ENCODE results near the gene CASQ2. TPM values are rescaled to one million over a fixed set of nuclear protein-coding genes. Genes with fewer than 3 reads are reported as not detected.

CASQ2 gene
- total RNA-seq, 4 donors from 2014 or later = 1.5 to 30.2 (median 7.8) TPM

DNA sequence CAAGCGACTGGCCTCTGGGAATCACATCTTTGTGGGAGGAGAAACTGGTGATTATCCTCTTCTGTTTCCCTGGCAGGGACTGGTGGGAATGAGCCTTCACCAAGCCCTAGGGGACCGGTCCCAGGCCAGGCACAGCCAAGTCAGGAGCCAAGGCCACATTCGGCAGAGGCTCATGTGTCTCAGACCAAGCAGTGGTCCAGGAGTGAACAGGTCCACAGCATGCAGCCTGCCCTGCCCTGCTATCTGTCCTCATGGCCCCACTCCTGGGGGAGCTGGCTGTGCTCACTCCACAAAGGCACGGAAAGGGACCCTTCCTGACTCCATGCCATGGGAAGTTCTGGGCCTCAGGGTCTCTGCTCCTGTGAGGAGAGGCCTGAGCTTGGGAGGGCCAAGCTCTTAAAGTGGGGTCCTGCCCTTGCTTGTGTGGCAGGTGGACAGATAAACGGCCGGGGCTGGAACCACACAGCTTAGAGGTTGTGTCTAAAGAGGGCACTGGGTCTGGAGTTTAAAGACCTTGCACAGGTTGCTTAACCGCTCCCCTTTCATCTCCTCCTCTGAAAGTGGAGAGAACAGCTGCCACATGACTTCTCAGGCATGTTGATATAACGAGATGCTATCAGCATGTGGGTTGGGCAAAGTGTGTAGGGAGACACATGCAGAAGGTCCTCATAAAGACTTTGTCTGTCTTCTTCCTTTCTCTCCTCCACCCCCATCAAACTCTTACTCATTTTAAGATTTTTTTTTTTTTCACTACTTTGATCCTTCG, 57.5 kb downstream of the CASQ2 start:
- Histone ChIP-seq H3K9me3 (no peaks in the 10 kb centered on the region), H3K27ac (no peak overlapping the region), H3K4me1 (no peaks in the 10 kb centered on the region), H3K36me3 (no peaks in the 10 kb centered on the region), H3K27me3 (no peaks in the 10 kb centered on the region), H3K4me3 (no peak overlapping the region)
- intact Hi-C loops (cut with DNase I; ENCODE audit: low total_unique reads) = loop anchor here (10.0 kb wide), 1 partner anchor 64 kb away; no protein-coding TSS in a partner anchor
- TF ChIP-seq POLR2A (IDR thresholded peaks at IDR 0.05) = no peak
- TF ChIP-seq, protein P1, sequence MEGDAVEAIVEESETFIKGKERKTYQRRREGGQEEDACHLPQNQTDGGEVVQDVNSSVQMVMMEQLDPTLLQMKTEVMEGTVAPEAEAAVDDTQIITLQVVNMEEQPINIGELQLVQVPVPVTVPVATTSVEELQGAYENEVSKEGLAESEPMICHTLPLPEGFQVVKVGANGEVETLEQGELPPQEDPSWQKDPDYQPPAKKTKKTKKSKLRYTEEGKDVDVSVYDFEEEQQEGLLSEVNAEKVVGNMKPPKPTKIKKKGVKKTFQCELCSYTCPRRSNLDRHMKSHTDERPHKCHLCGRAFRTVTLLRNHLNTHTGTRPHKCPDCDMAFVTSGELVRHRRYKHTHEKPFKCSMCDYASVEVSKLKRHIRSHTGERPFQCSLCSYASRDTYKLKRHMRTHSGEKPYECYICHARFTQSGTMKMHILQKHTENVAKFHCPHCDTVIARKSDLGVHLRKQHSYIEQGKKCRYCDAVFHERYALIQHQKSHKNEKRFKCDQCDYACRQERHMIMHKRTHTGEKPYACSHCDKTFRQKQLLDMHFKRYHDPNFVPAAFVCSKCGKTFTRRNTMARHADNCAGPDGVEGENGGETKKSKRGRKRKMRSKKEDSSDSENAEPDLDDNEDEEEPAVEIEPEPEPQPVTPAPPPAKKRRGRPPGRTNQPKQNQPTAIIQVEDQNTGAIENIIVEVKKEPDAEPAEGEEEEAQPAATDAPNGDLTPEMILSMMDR (IDR thresholded peaks at IDR 0.05) = no peak
- DNase-seq = no peak

GRCh38 chr1:115706587-115707425, 61.7 kb downstream of the CASQ2 start:
- no peak for DNase-seq
- Histone ChIP-seq H3K4me3 (no peak overlapping the region), H3K4me1 (no peaks in the 10 kb centered on the region), H3K36me3 (no peaks in the 10 kb centered on the region), H3K27me3 (no peaks in the 10 kb centered on the region), H3K27ac (no peak overlapping the region), H3K9me3 (no peaks in the 10 kb centered on the region)
- intact Hi-C loops (cut with DNase I; ENCODE audit: low total_unique reads) = no loop called here
- TF ChIP-seq, protein P1 (IDR thresholded peaks at IDR 0.05) = peak; percentile 25 to 57 (median 42)
- TF ChIP-seq POLR2A (IDR thresholded peaks at IDR 0.05) = no peak

- H3K27me3 ChIP-seq = no peaks in the 10 kb centered on the region
- no peaks in the 10 kb centered on the region for H3K36me3 ChIP-seq
- no peak for TF ChIP-seq POLR2A (IDR thresholded peaks at IDR 0.05)
- TF ChIP-seq, protein P1 (IDR thresholded peaks at IDR 0.05) = no peak
- H3K27ac ChIP-seq = no peak overlapping the region
- H3K4me3 ChIP-seq = no peak overlapping the region
- no peaks in the 10 kb centered on the region for H3K4me1 ChIP-seq
- DNase-seq = no peak
- no peaks in the 10 kb centered on the region for H3K9me3 ChIP-seq
- intact Hi-C loops (cut with DNase I; ENCODE audit: low total_unique reads) = no loop called here
Measured at GRCh38 chr1:115705963-115706362, 62.6 kb downstream of the CASQ2 start.

DNA sequence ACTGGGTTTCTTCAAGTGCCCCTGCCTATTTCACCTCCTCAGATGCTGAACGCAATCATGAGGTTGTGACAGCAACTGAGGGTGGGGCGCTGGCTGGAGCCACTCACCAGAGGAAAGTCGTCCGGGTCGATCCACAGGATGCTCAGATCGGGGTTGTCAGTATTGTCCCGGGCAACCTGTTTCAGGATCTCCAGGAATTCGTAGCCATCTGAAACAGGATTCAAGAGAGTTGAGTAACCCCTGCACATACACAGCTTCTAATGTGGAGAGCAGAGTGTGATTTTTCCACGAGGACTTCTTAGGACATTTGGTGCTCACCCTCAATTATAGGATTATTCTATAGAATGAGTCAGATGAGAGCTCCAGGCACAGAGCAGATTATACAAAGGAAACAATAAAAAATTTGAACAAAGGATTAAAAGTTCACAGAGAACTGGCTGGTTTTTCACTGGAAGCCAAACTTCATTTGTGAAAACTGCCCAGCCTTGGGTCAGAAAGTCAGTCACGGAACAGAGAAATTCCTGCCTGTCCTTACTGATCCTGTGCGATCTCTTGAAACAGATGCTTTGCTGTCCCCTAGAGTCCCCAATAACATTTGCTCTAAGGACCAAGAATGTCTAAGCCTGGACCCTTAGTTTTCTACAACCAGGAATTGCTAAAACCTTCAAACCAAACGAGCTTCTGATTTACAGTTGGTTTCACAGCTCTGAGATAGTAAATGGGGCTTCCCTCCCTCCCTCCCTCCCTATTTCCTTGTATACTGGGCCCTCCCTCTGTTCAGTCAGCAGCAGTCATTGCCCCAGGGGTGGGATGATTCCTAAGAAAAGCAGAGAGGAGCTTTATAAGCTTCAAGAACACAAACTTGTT, 63.2 kb downstream of the CASQ2 start:
- Histone ChIP-seq H3K9me3 (no peaks in the 10 kb centered on the region), H3K27me3 (no peaks in the 10 kb centered on the region), H3K4me1 (no peaks in the 10 kb centered on the region), H3K4me3 (no peak overlapping the region), H3K27ac (no peak overlapping the region), H3K36me3 (no peaks in the 10 kb centered on the region)
- no peak for DNase-seq
- intact Hi-C loops (cut with DNase I; ENCODE audit: low total_unique reads) = no loop called here
- TF ChIP-seq POLR2A (IDR thresholded peaks at IDR 0.05) = no peak
- TF ChIP-seq, protein P1 (IDR thresholded peaks at IDR 0.05) = no peak

Measured in uterus (tissue), 4 donors.